ENCODE data around the gene HARBI1.

The HARBI1 gene

GRCh38 chr11:46617134-46617971, at the start of gene HARBI1, which contains the start of gene ATG13:
TSS of gene HARBI1 (minus strand) at chr11:46617227. CDS start at chr11:46616237, 990 bp downstream.
TSS of gene ATG13 (plus strand) at chr11:46617553. CDS start at chr11:46644292, 26,739 bp downstream.
- FAIRE-seq: no peak

DNA sequence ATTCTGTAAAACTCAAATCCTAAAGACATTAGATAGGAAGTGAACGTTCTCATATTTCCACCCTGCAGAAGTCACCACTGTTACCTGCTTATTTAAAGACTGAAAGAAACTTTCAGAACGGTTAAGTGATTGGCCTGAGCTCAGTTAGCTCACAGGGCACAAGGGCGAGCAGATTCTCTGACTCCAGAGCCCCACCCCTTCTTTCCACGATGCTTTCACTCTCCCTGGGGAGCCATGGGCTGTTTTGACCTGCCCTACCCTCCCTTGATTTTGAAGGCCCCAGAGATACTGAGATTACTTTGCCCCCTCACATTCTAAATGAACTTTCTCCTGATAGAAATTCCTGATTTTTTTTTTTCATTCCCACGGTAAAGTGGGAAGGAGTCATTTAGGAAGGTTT, 49.5 kb upstream of the HARBI1 start:
- FAIRE-seq: no peak

GRCh38 chr11:46665356-46665755, 48.3 kb upstream of the HARBI1 start:
- no peak for FAIRE-seq

- FAIRE-seq: no peak
These were observed 47.6 kb upstream of the HARBI1 start for GRCh38 chr11:46664612-46665011.

DNA sequence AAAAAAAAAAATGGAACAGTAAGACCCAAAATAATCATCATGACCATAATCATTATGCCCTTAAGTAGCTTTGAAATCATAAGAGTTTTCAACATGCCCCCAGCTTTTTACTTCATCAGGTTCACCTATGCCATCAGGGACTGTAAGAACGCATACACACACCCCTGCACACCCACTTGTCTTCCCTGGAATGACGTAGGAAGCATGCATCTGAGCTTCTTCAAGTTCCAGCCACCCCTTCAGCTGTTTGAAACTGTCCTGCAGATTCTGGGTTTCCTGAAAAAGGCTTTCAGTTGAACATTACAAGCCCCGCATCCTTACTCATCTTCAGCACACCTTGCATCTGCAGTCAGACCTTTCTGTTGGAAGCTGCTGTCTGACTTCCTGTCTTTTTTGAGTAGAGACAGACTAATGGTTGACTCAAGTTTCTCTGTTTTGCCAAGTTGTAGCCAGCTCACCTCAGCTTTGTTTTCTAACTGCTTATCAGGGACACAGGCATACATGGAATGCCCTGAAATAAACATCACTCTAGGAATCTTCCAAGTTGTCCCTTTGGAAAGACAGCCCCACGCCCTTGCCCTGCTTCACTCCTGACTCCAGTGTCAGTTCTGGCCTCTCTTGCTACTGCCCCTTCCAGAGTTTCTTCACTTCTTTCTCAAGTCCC, 46.4 kb upstream of the HARBI1 start:
- FAIRE-seq: no peak

DNA sequence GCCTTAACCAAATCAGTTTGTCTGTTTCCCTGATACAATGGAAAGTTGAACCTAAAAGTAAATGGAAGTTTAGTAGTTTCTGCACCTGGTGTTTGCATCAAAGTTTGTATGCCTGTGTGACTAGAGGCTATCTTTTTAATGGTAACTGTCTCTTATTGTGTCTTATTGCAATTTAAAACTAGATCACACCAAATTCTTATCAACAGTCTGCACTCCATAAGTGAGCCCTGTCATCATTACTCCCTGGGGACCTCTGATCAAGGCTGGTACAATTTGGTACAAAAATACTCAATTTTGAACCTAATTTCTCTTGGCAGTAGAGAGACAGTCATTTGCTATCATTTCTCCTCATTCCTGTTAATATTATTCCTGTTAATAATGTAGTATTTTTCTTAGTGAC, 45.3 kb upstream of the HARBI1 start:
- no peak for FAIRE-seq

DNA sequence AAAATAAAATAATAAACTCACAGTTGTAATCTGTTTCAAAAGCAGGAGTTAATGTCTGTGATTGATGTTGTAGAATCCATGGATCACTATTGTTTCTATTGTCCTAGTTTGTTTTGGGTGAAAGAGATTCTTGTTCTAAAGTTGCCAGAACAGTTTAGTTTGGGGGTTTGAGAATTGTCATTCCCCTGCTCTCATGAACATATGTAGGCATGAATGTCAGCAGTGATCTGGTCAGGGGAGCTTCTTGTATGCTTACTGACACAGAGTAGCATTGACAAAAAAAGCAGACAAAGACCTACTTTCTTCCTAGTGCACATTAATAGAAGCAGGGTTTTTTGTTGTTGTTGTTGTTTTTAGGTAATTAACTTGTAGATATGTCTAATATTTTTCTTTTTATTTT, 44.8 kb upstream of the HARBI1 start:
- no peak for FAIRE-seq

- FAIRE-seq: no peak
These were observed 42.9 kb upstream of the HARBI1 start for GRCh38 chr11:46659908-46660307.

GRCh38 chr11:46658259-46658658, 41.2 kb upstream of the HARBI1 start:
- no peak for FAIRE-seq

GRCh38 chr11:46657186-46657585, 40.2 kb upstream of the HARBI1 start:
- FAIRE-seq: no peak

DNA sequence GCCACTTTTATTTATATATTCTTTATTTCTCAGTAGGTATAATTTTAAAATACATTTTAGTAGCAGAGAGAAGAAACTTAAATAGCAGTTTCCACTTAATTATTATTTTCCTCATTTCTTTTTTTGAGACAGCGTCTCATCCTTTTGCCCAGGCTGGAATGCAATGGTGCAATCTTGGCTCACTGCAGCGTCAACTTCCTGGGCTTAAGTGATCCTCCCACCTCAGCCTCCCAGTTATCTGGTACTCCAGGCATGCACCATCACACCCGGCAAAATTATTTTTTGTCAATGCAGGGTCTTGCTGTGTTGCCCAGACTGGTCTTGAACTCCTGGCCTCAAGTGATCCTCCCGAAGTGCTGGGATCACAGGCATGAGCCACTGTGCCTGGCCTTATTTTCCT, 38.6 kb upstream of the HARBI1 start:
- no peak for FAIRE-seq

DNA sequence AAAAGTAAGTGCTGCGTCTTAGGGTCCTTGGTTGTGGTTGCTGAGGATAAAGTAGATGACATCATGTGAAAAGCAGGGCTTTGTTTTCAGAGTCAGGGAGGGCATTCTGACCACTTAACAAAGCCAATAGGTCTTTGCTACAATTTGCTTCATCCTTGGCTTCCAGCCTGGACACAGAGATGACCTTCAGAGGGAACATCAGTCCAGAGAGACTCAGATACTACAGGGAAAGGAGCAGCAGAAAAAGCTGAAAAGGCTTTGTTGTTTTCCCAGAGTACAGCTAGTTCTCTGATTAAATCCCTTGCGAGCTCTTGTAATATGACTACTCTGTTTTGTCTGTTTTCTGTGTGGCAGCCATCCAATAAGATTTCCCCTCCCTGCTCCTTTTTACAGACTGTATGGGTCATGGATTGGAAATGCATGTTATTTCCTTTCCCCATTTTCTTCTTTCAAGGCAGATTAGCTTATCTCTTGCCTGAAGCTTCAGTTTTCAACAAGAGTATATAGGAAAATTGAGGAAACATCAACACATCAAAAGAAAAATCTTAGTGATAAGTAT, 32.2 kb upstream of the HARBI1 start:
- no peak for FAIRE-seq

DNA sequence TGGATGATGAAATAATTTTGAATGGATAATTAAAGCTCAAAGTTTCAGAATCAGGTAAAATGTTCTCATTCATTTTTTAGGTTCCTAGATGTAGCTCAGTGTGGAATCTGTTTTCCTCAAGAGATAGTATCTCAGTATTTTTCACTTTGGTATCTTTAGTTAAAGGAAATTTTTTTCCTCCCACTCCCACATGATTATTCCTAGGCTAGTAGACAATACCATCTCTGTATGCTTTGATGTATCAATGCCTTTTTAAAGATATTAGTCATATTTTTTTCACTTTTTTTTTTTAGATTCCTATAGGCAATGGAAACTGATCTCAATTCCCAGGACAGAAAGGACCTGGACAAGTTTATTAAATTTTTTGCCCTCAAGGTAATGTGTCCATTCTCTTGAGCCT, 27.0 kb upstream of the HARBI1 start:
- no peak for FAIRE-seq

DNA sequence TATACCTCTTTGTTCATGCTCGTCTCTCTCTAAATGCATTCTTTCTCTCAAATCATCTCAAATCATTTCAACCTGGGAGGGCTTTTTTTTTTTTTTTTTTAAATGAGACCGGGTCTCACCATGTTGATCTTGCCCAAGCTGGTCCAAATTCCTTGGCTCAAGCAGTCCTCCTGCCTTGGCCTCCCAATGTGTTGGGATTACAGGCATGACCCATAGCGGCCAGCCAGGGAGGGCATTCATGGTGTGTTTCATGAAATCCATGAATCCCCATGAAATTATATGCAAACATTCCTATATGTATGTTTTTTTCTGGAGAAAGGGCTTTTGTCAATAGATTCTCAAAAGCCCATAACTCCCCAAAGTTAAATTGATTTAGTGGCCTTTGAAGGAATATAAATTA, 26.5 kb upstream of the HARBI1 start:
- no peak for FAIRE-seq

GRCh38 chr11:46642627-46643335, 25.8 kb upstream of the HARBI1 start:
- FAIRE-seq: no peak

- FAIRE-seq: no peak
These were observed 24.6 kb upstream of the HARBI1 start for GRCh38 chr11:46641639-46642038.

DNA sequence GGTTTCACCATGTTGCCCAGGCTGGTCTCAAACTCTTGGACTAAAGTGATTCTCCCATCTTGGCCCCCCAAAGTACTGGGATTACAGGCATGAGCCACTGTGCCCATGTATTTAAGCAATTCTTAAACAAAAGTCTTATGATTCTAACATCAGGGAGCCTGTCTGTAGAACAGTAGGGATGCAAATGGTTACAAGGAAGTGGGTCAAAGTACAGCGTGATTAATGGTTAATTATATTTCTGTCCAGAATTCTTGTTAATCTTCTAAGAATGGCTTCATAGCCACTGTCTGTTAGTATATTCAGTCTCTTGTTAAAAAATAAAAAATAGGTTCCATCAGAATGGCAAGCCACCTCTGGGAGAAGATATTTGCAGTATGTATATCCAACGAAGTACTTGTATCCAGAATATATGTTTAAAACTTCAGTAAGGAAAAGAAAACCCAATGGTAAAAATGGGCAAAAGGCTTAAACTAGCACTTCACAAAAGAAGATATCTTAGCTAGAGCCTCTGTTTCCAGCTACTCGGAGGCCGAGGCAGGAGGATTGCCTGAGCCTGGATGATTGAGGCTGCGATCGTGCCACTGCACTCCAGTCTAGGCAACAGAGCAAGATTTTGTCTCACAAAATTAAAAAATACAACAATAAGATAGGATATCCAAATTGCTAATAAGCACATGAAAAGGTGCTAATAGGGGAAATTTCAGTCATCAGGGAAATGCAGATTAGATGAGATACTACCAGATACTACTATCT, 23.2 kb upstream of the HARBI1 start:
- no peak for FAIRE-seq

DNA sequence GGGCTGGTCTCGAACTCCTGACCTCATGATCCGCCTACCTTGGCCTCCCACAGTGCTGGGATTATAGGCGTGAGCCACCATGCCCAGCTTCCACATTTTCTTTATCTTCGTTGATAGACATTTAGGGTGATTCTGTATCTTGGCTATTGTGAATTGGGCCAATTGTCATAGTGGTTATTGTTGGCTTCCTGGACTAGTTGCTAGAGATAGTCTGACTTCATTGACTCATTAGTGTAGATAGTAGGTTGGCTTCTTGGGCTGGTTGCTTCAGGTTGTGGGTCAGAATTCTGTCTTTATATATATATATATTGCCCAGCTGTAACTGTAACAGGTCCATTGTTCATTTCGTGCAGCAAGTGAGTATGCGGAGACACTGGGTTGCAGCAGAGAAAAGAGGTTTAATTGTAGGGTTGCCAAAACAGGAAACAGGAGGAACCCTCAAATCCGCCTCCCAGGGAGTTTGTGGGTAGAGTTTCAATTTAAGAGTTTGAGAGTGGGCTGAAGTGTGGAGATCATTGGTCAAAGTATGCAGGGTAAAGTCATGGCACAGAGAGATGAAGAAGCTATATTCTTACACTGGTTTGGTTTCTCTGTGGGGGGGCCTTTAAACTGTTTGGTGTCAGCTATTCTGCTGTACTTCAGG, 22.3 kb upstream of the HARBI1 start:
- FAIRE-seq: no peak

- FAIRE-seq: no peak
These were observed 20.5 kb upstream of the HARBI1 start for GRCh38 chr11:46637546-46637945.

GRCh38 chr11:46635557-46636139, 18.6 kb upstream of the HARBI1 start:
- no peak for FAIRE-seq

Measured in A204.1 (cell line).